Activated naive CD4-positive, alpha-beta T cell treated with anti-CD3 and anti-CD28 coated beads, Interleukin-2, amount 50 U/mL, for 16 hours (primary cell): ENCODE measurements around the gene DGKE.

Source experiments
- DNase-seq: peaks from one replicate; pipeline ENCODE4 v3.0.0-alpha.2; 2020

DGKE gene

DNA sequence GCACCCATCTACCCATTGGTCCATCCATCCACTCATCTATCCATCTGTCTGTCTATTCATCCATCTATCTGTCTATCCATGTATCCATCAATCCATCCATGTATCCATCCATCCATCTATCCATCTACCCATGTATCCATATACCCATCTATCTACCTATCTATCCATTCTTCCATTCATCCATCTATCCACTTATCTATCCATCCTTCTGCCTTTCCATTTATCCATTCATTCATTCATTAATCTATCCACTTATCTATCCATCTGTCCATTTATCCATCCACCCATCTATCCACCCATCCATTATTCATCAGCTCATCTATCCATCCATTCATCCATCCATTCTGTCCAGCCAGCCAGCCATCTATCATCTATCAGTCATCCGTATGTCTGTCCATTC is 58.4 kb downstream of the DGKE start:
- no peak for DNase-seq

DNA sequence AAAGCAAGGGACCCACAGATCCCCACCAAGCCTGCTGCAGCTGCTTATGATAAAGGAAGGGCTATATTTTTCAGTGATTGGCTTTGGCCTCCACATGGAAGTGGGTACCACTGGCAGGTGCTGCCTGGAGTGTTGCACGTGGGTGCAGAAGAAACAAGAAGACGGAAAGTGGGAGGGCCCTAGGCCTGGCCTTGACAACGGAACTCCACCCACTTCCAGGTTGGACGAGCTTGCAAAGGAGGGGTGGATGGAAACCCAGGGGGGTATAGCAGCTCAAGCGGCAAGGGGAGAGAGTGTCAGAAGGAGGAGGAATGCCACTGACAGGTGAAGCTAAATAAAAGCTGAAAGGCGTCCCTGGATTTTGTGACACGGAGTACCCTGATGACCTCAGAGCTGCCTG is 59.6 kb downstream of the DGKE start:
- no peak for DNase-seq

DNA sequence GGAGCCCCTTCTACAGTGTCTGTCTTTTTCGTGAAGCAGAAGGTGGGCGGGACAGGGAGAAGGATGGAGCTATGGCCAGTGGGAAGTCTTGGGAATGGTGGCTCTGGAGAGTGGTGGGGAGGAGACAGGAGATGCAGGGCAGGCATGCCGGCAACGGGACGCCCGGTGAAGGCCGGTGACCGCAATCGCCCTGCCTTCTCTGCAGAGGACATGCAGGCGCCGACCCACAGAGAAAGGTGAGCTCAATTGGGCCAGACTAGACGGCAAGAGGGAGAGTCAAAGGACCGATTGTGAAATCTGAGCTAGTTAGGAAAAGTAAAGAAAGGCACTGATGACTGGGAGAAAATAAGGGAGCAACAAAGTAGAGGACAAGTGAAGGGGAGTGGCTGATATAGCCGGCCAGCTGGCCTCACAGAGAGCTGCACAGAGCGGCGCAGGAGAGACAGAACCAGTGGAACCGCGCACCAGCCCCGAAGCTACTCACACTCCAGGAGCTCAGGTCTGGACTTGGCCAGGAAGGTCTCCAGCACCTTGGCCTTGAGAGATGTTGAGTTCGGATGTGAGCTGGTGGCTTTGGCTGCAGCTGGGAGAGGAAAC is 61.0 kb downstream of the DGKE start:
- no peak for DNase-seq

DNA sequence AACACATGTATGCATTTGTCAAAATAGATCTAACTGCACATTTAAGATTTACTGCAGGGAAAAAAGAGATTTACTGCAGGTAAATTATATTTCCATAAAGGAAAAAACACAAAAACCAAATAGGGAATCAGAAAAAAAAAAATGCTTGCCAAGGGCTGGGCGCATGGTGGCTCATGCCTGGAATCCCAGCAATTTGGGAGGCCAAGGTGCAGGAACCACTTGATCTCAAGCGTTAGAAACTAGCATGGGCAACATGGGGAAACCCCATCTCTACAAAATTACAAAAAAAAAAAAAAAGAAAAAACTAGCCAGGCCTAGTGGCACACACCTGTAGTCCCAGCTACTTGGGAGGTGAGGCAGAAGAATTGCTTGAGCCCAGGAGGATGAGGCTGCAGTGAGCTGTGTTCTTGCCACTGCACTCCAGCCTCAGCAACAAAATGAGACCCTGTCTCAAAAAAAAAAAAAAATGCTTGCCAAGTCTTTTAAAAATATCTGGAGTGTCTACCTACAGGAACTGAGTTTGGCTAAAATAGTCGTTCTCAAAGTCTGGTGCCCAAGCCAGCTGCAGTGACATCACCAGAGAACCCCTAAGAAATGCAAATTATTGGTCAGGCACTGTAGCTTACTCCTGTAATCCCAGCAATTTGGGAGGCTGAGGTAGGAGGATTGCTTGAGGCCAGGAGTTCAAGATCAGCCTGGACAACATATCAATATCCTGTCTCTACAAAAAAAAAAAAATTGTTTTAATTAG is 62.4 kb downstream of the DGKE start:
- DNase-seq, result no peak

DNA sequence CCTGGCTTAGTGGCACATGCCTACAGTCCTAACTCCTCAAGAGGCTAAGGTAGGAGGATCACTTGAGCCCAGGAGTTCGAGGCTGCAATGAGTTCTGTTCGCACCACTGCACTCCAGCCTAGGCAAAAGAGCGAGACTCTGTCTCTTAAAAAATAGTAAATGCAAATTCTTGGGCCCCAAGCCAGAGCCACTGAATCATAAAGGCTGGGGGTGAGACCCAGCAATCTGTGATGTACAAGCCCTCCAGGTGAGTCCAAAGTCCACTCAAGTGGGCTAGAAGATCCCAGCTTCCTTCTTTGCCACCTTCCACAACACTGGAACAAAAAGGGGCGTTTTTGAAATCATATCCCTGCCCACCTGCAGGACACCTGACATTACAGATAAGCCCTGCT is 63.0 kb downstream of the DGKE start:
- no peak for DNase-seq

DNA sequence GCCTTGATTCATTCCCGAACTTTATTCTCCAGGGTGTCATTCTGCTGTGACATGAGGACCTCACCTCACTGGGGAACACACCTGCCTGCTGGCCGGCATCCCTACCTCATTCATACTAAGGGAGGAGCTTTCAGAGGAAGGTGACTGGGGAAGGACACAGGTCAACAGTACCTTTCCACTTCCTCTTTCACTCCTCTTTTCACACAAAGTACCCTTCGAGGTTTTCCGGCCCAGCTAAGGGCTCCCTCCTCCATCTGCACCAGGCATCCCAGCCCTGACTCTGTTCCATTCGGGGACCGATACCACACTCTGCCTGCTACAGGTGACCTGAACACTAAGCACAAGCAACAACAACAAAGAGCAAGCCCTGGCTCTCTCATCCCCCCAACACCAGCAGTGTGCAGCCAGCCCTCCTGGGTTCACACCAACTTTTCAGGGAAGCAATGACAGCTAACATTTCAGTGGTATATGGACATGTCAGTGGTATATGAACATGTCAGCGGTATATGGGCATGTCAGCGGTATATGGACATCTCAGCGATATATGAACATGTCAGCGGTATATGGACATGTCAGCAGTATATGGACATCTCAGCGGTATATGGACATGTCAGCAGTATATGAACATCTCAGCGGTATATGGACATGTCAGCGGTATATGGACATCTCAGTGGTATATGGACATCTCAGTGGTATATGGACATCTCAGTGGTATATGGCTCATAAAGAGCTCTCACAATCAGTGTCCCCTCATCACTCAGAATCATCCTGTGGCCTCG is 63.9 kb downstream of the DGKE start:
- DNase-seq, result no peak

DNA sequence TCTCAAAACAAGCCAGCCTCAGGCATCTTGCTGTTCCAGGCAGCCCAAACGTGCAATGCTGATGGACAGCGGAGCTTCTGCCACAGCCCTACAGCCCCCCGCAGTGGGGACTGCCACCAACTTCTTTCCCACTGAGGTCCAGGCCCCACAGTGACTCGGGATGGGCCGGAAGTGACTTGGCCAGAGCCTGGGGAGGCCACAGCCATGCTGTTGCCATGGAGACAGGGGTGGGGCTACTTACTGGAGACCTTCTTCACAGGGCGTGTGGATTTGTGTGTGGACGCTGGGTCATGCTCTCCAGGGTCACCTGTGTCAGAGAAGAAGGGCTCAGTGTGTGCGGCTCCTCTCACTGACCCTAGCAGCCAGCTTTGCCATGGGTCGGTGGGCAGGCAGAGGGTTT is 64.9 kb downstream of the DGKE start:
- DNase-seq, result no peak

DNA sequence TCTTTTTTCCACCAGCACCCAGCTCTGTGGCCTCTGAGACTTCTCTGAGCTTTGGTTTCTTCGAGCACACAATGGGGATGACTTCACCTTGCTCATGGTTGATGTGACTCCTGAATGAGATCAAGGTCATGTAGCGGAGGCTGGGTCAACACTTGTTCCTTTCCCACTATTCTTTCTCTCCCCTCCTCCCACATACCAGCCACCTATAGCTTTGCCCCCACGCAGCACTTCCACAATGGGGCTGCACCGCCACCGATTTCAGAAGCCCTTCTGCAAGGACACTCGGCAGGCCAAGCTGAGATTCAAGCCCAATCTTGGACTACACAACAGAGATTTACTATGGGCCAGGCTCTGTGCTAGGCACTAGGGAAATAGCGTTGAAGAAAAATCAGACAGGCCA is 65.5 kb downstream of the DGKE start:
- DNase-seq, result no peak

DNA sequence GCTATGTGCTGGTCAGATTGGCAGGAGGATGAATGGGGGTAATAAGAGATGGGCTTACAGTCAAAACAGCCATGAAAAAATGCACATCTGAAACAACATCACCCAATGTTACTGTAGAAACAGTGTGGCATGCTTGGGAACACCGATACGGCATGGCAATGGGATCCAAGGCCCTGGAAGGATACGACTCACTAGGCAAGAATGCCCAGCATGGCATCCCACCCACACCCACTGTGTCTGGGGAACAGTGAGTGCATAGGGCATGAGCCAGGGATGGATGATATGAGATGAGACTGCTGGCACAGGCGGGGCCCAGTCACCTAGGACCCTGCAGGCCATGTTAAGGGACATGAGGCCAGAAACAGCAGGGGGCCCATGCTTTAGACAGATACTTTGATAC is 68.4 kb downstream of the DGKE start:
- DNase-seq, result no peak

DNA sequence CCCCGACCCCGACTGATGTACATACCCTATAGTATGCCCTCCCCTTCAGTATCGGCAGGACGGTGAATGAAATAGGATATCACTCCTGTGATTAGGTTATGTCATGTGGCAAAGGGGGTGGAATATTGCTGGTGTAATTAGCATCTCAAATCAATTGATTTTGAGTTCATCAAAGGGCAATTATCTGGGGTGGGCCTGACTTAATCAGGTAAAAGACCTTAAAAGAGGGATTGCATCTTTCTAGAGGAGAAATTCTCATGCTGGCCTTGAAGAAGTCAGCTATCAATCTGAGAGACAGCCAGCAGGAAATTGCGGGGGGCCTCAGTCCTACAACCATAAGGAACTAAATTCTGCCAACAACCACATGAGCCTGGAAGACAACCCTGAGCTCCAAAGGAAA is 69.6 kb downstream of the DGKE start:
- DNase-seq, result no peak

DNA sequence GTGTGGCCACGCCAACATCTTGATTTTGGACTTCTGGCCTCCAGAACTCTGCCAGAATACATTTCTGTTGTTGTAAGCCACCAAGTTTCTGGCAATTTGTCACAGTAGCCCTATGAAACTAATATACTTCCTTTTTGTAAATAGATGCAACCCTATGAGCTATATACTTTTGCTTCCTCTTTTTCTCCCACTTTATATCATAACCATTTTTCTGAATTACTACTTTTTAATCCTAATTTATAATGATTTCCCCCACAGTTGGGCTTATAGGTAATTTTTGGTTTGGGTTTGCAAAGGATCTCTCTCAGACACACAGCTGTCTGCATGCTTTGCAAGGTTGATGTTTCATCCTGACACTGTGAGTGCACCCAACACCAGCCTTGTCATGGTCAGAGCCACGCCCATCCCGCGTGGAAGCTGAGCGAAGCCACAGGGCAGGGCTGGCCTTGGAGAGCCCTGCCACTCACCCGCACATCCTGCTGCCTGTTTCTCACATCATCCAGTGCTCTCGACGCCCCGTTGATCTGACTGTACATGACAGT is 74.1 kb downstream of the DGKE start:
- no peak for DNase-seq

DNA sequence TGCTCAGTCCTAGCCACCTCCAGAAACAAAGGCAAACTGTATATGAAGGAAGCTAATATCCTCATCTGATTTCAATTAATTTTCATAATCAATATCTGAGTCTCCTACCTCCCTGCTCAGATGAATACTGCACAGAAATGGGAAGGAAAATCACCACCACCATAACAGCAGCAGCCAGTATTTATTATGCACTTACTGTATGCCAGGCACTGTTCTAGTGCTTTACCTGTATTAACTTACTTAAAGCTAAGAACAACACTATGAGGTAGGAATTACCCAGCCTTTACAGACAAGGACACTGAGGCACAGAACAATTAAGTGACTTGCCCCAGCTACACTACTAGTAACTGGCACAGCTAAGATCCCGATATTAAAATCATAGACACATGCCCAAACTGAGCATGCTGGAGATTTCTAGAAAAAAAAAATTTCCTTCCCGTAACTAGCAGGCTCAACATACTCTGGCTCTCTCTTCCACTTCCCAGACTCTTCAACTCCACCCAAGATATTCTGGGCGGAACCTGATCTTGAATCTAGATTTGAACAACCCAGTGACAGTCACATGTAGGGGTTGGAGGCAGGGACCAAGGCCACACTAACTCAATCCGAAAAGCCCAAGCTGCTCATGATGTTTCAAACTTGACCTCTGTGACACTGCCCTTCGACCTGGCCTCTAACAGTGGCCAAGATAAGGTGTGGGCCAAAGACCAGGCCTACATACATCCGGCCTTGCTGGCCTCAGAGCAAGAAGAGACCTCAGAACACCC is 76.0 kb downstream of the DGKE start:
- no peak for DNase-seq

DNA sequence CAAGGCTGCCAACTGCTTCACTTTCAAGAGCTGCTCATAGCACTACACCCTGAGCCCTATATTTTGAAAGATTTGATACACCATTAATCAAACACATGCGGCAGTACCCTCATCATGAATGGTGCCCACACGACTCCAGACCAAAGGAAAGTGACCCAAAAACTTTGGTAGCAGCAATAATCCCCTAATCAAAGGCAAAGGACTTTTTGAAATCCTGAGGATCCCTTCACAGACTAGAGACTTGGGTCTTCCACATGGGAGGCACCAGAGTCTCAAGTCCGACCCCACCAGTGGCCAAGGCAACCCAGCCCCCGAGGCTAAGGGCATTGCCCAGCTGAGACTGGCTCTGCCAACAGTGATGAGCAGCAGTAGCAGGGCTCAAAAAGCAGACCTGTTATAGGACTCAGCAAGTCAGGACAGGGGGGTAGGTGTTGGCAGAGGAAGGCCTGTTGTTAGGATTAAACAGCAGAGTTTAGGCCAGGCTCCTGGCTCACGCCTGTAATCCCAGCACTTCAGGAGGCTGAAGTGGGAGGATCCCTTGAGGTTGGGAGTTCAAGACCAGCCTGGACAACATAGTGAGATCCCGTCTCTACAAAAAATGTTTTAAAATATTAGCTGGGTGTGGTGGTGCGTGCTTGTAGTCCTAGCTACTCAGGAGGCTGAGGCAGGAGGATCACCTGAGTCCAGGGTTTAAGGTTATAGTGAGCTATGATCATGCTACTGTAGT is 76.7 kb downstream of the DGKE start:
- no peak for DNase-seq

DNA sequence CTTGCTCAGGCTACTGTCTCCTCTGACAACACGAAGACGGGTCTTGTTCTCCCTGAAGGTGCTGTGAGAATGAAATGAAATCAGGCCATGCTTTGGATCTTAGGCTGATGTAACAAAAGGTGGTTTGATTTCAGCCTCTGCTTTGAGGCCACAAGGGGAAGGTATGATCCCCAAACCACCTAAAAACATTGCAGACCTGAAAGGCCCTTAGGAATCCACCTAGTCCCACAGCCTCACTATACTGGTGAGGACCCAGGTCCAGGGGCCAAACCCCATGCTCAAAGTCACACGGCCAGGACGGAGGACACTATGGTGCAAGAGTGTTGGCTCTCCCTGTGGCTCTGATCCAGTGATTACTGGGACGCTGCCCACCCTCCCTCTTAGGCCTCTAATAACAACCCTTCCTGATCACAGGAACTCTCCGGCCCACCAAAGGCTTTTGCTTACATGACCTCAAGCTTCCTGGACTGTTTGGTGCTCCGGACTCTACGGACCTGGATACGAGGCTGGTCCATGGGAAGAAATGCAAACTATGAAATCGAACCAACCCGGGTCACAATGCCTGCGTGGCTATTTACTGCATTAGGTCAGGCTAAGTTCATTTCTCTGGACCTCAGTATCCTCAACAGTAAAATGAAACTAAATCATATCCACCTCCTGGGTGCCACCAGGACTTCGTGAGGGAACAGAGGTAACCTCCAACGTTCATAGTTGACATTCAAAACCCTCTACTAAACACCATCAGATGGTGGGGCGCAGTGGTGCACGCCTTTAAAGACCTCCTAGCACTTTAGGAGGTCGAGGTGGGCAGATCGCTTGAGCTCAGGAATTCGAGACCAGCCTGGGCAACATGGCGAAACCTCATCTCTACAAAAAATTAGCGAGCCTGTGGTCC is 78.4 kb downstream of the DGKE start:
- no peak for DNase-seq

DNA sequence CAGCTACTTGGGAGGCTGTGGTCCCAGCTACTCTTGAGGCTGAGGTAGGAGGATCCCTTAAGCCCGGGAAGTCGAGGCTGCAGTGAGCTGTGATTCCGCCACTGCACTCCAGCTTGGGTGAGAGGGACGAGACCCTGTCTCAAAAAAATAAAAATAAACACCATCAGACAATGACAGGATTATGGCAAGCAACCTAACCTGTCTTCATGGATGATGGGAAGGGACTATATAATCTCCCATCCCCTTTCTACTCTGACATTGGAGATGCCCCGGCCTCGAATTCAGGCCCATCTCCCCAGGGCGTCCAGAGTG is 79.0 kb downstream of the DGKE start:
- DNase-seq, result no peak

DNA sequence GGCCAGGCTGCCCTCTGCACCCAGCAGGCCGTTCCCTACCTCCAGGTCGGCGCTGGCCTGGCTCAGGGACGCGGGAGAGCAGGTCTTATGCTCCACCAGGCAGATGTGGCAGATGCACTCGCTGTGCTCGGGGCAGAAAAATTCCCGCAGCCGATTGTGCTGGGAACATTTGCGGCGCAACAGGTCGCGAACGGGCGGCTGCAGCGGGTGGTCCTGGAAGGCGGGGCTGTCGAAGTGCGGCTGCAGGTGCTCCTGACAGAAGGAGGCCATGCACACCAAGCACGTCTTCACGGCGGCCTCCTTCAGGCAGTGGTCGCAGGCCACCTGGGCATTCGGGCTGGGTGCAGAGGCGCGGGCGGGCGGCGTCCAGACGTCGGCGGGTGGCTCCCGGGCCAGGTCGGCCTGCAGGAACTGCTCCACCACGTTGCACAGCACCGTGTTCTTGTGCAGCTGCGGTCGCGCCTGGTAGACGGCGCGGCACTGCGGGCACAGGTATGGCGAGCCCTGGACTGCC is 79.5 kb downstream of the DGKE start:
- no peak for DNase-seq

DNA sequence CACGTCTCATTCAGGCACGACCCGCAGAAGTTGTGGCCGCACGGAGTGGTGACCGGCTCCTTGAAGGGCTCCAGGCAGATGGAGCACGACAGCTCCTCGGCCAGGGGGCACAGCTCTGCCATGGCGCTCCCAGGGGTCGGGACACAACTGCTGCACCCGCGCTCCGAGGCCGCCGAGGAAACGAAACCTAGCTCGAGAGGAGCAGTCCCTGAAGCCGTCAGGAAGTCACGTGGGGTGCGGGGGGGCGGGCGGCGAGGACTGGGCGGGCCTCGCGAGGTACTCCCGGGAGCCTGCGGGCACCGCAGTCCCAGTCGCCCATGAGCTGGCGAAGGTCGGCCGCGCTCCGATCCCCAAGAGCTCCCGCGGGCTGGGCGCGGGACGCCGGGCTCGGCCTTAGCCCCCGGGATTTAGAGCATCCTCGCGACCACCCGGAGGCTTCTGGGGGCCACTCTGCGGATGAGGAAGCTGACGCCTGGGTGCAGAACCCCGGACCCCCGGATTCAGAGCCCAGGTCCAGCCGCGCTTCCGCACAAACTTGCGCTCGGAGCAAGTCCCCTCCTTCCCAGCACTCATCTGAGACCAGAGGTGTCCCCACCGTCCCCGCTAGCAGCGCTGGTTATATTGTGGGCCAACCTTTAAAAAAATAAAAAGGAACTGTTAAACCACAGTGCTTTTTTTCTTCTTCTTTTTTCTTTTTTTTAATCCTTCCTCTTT is 80.1 kb downstream of the DGKE start, which contains the start of gene TRIM25:
Gene TRIM25, minus strand, starts transcription at position 183 of the 714 bp plus-strand sequence. Its CDS starts 61 bp downstream, at position 122.
- peak; percentile 87 for DNase-seq

DNA sequence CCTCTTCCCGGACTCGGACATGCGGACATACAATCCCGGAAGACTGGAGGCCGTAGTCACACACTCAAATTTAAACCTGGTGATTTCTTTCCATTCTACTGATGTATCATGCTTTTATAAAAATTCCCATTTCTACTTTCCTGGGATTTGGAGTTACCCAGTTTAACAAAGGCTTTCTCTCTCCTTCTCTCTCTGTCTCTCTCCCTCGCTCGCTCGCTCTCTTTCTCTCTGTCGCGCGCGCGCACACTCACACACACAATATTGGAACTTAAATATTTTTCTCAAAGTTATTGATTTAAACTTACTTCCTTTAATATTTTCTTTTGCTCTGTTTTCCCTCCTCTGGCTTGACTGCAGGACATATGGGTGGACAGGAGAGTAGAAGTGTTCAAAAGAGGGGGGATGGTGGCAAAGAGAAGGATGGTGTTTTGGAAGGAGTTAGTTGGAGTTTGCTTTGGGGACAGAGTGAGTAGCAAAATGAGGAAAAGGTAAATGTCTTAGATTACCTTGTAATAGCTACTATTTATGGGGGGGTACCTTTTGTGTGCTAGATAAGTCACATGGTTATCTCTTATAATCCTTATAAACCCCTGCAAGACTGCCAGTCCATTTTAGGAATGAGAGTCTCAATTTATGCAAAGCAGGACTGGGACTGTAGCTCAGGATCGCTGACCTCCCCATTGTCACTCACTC is 80.8 kb downstream of the DGKE start:
- no peak for DNase-seq

DNA sequence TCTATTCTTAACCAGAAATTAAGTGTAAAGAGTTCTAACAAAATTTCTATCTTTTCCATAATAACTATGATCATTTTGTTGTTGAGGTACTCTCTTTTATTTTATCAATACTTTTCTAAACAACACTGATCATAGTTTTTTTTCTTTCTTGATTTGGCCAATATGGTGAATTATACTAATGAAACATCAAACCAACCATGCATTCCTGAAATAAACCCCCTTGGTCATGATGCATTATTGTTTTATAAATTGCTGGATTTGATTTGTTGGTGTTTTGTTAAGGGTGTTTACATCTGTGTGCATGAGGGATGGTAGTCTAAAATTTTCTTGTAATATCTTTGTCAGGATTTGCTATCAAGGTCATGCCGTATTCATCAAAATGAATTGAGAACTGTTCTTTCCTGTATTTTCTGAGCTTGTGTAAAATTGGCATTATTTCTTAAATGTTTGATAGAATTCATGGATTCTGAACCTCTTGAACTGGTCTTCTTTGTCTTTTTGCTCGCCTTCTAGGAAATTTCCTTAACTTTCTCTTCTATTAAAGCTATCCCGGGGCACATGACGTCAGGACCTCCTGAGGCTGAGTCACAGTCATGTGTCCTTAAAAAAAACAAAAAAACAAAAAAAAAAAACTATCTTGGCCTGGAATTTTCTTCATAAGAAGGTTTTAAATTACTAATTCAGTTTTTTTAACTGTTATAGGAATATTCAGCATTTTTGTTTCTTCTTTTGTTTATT is 83.8 kb downstream of the DGKE start:
- DNase-seq, result no peak
